CD4-positive, alpha-beta T cell treated with Interleukin-15 for 4 hours (primary cell): ENCODE data around the gene TSPAN18.

Experiments used
- DNase-seq: peaks from one replicate; pipeline ENCODE4 v3.0.0-alpha.2; 2020; ENCODE audit warnings: low spot score

The TSPAN18 gene

GRCh38 chr11:44848203-44848962, 121.6 kb downstream of the TSPAN18 start:
- DNase-seq = no peak

GRCh38 chr11:44848963-44849350, 122.2 kb downstream of the TSPAN18 start:
- no peak for DNase-seq

- no peak for DNase-seq
Observed at GRCh38 chr11:44849424-44849823, 122.7 kb downstream of the TSPAN18 start.

- no peak for DNase-seq
Observed at GRCh38 chr11:44849922-44850321, 123.2 kb downstream of the TSPAN18 start.

GRCh38 chr11:44851496-44851895, 124.7 kb downstream of the TSPAN18 start:
- no peak for DNase-seq

GRCh38 chr11:44852159-44852747, 125.5 kb downstream of the TSPAN18 start:
- DNase-seq = no peak

GRCh38 chr11:44852952-44853351, 126.2 kb downstream of the TSPAN18 start:
- DNase-seq = no peak

GRCh38 chr11:44853666-44854065, 126.9 kb downstream of the TSPAN18 start:
- no peak for DNase-seq

GRCh38 chr11:44854086-44854485, 127.3 kb downstream of the TSPAN18 start:
- no peak for DNase-seq

GRCh38 chr11:44854741-44855492, 128.2 kb downstream of the TSPAN18 start:
- DNase-seq = no peak

- no peak for DNase-seq
Observed at GRCh38 chr11:44855493-44855849, 128.7 kb downstream of the TSPAN18 start.

- DNase-seq = no peak
Observed at GRCh38 chr11:44857490-44858090, 130.8 kb downstream of the TSPAN18 start.

GRCh38 chr11:44858796-44859527, 132.2 kb downstream of the TSPAN18 start:
- no peak for DNase-seq

- DNase-seq = no peak
Observed at GRCh38 chr11:44859528-44859925, 132.8 kb downstream of the TSPAN18 start.

GRCh38 chr11:44860346-44860745, 133.6 kb downstream of the TSPAN18 start:
- peak; percentile 27 for DNase-seq

- peak; percentile 88 for DNase-seq
Observed at GRCh38 chr11:44861849-44862557, 135.2 kb downstream of the TSPAN18 start.

- DNase-seq = no peak
Observed at GRCh38 chr11:44862558-44863101, 135.9 kb downstream of the TSPAN18 start.

GRCh38 chr11:44863231-44863630, 136.5 kb downstream of the TSPAN18 start:
- DNase-seq = no peak

GRCh38 chr11:44865866-44866272, 139.1 kb downstream of the TSPAN18 start:
- no peak for DNase-seq

GRCh38 chr11:44866286-44866685, 139.5 kb downstream of the TSPAN18 start:
- no peak for DNase-seq

GRCh38 chr11:44868021-44868420, 141.3 kb downstream of the TSPAN18 start:
- no peak for DNase-seq
